LNCaP clone FGC (cell line): ENCODE measurements around the gene GPR31.

ENCODE experiments used
- DNase-seq: peaks from one replicate; pipeline ENCODE4 v3.0.0-alpha.2; 2011; ENCODE audit warnings: low read depth
- H3K4me3 ChIP-seq: 2 replicates; pipeline ENCODE4 v1.5.1; 2011; ENCODE audit warnings: mild to moderate bottlenecking, low read depth, low read length, control low read depth
- TF ChIP-seq, protein P1 (sequence below): IDR thresholded peaks from 2 replicates; pipeline ENCODE4 v1.5.1; 2012; ENCODE audit warnings: mild to moderate bottlenecking; ENCODE audit not compliant: control insufficient read depth, insufficient read depth; ENCODE audit errors: extremely low read depth

GPR31 gene

GRCh38 chr6:167142433-167142761 is 15.4 kb downstream of the GPR31 start:
- DNase-seq: no peak
- TF ChIP-seq, protein P1, sequence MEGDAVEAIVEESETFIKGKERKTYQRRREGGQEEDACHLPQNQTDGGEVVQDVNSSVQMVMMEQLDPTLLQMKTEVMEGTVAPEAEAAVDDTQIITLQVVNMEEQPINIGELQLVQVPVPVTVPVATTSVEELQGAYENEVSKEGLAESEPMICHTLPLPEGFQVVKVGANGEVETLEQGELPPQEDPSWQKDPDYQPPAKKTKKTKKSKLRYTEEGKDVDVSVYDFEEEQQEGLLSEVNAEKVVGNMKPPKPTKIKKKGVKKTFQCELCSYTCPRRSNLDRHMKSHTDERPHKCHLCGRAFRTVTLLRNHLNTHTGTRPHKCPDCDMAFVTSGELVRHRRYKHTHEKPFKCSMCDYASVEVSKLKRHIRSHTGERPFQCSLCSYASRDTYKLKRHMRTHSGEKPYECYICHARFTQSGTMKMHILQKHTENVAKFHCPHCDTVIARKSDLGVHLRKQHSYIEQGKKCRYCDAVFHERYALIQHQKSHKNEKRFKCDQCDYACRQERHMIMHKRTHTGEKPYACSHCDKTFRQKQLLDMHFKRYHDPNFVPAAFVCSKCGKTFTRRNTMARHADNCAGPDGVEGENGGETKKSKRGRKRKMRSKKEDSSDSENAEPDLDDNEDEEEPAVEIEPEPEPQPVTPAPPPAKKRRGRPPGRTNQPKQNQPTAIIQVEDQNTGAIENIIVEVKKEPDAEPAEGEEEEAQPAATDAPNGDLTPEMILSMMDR: no peak
- H3K4me3 ChIP-seq: no peak overlapping the region

DNA sequence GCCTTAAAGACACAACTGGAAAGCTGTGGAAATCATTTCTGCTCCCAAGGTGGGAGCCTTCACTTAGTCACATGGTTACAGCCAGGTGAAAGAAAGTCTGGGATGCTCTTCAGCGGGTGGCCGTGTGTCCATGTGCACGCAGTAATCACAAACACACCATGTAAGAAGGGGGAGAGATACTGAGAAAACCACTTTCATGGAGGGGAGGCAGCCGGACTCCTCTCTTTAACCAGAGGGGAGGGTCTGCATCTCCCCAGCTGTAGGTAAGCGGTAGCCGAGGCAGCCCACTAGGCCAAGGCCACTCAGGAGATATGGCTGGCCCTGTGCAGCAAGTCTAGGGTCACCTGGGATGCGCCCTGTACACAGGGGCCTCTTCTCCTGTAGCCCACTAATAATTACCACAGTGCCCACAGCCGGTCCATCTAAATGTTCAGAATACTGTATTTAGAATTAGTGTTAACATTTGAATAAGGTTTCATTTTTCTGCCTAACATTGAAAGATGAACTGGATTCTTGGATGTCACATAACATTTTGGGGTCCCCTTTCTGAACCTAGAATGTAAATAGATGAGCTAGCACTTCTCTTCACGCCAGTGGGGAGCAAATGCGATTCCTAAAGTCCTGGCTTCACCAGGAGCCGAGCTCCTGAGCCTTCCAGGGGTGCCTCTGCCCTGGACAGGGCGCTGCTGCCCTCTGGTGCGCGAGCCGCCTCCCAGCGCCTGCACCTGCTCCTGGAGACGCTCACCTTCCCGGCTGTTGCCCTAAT is 15.9 kb downstream of the GPR31 start:
- H3K4me3 ChIP-seq: no peak overlapping the region
- TF ChIP-seq, protein P1: peak; percentile 92
- no peak for DNase-seq

DNA sequence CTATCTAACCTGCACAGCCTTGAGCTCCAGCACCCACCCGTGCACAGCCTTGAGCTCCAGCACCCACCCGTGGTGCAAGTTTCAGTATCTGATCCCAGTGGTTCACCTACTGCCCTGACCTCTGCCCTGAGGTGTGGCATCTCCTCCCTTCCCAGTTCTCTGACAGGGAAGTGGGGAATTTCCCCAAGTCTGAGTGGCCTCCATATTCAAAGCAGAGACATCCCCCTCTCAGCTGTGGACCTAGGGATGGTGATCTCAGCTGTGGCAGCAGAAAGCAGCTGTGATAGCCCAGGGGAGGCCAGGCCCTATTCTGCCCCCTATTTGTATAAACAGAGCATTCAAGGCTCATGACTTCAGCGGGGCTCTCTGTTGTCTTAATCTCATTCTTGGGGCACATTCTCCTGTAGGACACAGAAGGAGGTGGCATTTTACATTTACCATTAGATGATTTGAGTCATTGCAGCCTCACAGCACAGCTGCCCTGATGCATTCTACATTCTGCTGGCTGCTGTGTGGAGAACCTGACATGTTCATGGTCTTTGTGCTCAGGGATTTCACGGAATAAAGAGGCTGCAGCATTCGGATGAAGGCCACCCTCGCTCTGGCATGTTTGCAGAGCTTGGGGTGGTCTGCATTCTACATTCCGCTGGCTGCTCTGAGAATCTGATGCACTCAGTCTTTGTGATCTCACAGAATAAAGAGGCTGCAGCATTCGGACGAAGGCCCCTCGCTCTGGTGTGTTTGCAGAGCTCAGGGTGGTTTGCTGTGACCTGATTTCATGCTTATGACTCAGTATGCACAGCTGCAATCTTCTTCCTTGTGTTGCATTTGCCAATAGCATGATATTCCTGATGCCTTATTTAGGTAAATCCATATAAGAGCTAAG is 16.9 kb downstream of the GPR31 start:
- DNase-seq: no peak
- H3K4me3 ChIP-seq: no peak overlapping the region
- TF ChIP-seq, protein P1: no peak

DNA sequence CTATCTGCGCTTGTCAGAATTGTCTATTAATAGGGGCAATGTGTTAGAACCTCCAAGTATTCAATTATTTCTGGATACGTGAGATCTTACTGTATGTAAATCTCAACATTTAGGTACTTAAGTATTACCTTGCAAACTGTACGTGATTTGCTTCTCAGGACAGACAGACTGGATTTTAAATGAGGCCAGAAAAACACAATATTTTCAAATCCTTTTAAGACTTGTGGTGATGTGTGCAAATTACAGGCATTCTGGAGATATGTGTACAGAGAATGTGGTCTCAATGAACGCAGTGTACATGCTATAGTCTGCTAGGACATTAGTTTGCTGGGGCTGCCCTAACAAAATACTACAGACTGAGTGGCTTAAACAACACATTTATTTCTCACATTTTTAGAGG is 18.0 kb downstream of the GPR31 start:
- no peak overlapping the region for H3K4me3 ChIP-seq
- DNase-seq: no peak
- TF ChIP-seq, protein P1: no peak

DNA sequence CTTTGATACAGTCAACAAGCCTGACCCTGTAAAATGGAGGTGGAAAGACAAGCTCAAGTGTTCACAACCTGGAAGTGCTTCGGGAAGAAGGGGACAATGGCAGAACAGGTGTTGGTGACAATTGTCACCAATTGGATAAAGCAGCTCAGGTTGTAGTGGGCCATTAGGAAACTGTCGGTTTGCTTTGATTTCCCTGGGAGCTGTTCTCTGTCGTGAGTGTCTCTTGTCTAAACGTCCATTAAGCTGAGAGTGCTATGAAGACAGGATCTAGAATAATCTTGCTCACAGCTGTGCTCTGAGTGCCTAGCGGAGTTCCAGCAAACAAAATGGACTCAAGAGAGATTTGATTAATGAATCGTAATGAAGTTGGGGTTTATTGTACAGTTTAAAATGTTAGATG is 19.9 kb downstream of the GPR31 start:
- TF ChIP-seq, protein P1: no peak
- no peak for DNase-seq

DNA sequence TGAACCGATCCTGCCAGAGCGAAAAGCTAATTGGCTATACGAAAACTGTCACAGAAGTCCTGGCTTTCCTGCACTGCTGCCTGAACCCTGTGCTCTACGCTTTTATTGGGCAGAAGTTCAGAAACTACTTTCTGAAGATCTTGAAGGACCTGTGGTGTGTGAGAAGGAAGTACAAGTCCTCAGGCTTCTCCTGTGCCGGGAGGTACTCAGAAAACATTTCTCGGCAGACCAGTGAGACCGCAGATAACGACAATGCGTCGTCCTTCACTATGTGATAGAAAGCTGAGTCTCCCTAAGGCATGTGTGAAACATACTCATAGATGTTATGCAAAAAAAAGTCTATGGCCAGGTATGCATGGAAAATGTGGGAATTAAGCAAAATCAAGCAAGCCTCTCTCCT is 20.7 kb downstream of the GPR31 start:
- DNase-seq: no peak
- TF ChIP-seq, protein P1: no peak
- H3K4me3 ChIP-seq: no peak overlapping the region

More for the DNA sequence above, 19.9 kb downstream of the GPR31 start:
- no peak overlapping the region for H3K4me3 ChIP-seq
